CD14-positive monocyte (primary cell): ENCODE measurements around the gene TOMM7. TPM values are rescaled to one million over a fixed set of nuclear protein-coding genes. Genes with fewer than 3 reads are reported as not detected.

Experiments used
- DNase-seq, 3 donors: peaks; one replicate each; pipeline ENCODE4 v3.0.0-alpha.2; 2011 to 2022
- H2AFZ ChIP-seq: 2 replicates; pipeline ENCODE4 v1.6.0; 2012; ENCODE audit warnings: mild to moderate bottlenecking, low read depth, low read length, inconsistent platforms; ENCODE audit not compliant: insufficient read depth, poor library complexity, severe bottlenecking
- H3K27ac ChIP-seq, 2 donors: 1 replicate in 1 of 2; 2 replicates in 1 of 2; pipeline ENCODE4 v1.5.1; 2012 to 2013; ENCODE audit warnings: low read length in 2 of 2, control low read depth in 1 of 2, inconsistent platforms in 1 of 2, low read depth in 1 of 2, mild to moderate bottlenecking in 1 of 2
- H3K27me3 ChIP-seq, 2 donors: one replicate each; pipeline versions ENCODE4 v1.6.0 to v1.6.1; 2011 to 2013; ENCODE audit warnings: low read length in 2 of 2; ENCODE audit not compliant: control insufficient read depth in 2 of 2, insufficient read depth in 2 of 2
- H3K36me3 ChIP-seq, 2 donors: replicated peaks in 1 of 2; 1 replicate in 1 of 2; 2 replicates in 1 of 2; pipeline versions ENCODE4 v1.5.1 to v1.6.1; 2012 to 2013; ENCODE audit warnings: low read length in 2 of 2, control low read depth in 1 of 2, inconsistent platforms in 1 of 2, mild to moderate bottlenecking in 1 of 2; ENCODE audit not compliant: insufficient read depth in 2 of 2, control insufficient read depth in 1 of 2
- H3K4me1 ChIP-seq, 2 donors: 1 replicate in 1 of 2; 2 replicates in 1 of 2; pipeline versions ENCODE4 v1.5.1 to v1.6.1; 2012 to 2013; ENCODE audit warnings: low read length in 2 of 2, control low read depth in 1 of 2, inconsistent platforms in 1 of 2, mild to moderate bottlenecking in 1 of 2, moderate library complexity in 1 of 2; ENCODE audit not compliant: insufficient read depth in 2 of 2, control insufficient read depth in 1 of 2
- H3K4me2 ChIP-seq: replicated peaks from 2 replicates; pipeline ENCODE3; 2012; ENCODE audit warnings: low read length, moderate library complexity, mild to moderate bottlenecking; ENCODE audit not compliant: poor library complexity, severe bottlenecking; ENCODE audit errors: extremely low read depth
- H3K4me3 ChIP-seq, 3 experiments: fragments of 200-600 bp in 1 of 3; sonication (generic) in 1 of 3; replicated peaks in 1 of 3; 1 replicate in 2 of 3; 2 replicates in 1 of 3; pipeline ENCODE4 v1.5.1; 2011 to 2013; ENCODE audit warnings: low read length in 3 of 3, mild to moderate bottlenecking in 3 of 3, control low read depth in 2 of 3, low read depth in 2 of 3, inconsistent platforms in 1 of 3, moderate library complexity in 1 of 3
- H3K79me2 ChIP-seq: 2 replicates; pipeline ENCODE4 v1.6.0; 2012; ENCODE audit warnings: mild to moderate bottlenecking, control low read depth, inconsistent platforms, low read length, moderate library complexity; ENCODE audit not compliant: insufficient read depth
- H3K9ac ChIP-seq: 2 replicates; pipeline ENCODE4 v1.6.0; 2017; ENCODE audit warnings: low read length, mild to moderate bottlenecking; ENCODE audit not compliant: insufficient read depth, poor library complexity, severe bottlenecking
- H3K9me3 ChIP-seq, 2 donors: replicated peaks in 1 of 2; 1 replicate in 1 of 2; 2 replicates in 1 of 2; pipeline versions ENCODE4 v1.5.1 to v1.6.1; 2012 to 2013; ENCODE audit warnings: low read length in 2 of 2, control low read depth in 1 of 2; ENCODE audit not compliant: control insufficient read depth in 1 of 2, insufficient read depth in 1 of 2
- H4K20me1 ChIP-seq: 2 replicates; pipeline ENCODE4 v1.6.0; 2012; ENCODE audit warnings: mild to moderate bottlenecking, low read length, control low read depth, moderate library complexity; ENCODE audit not compliant: insufficient read depth
- H3K27ac Mint-ChIP-seq, 7 donors: one replicate each; pipeline ENCODE4 v1.8.0; 2020; ENCODE audit warnings: mild to moderate bottlenecking in 7 of 7, mixed read lengths in 7 of 7, moderate library complexity in 6 of 7, inconsistent platforms in 2 of 7
- H3K27me3 Mint-ChIP-seq, 3 donors: one replicate each; pipeline ENCODE4 v1.8.0; 2021 to 2022; ENCODE audit warnings: low read depth in 3 of 3, mild to moderate bottlenecking in 3 of 3, mixed read lengths in 3 of 3, moderate library complexity in 3 of 3, inconsistent platforms in 1 of 3
- H3K36me3 Mint-ChIP-seq, 2 donors: one replicate each; pipeline ENCODE4 v1.8.0; 2020; ENCODE audit warnings: mixed read lengths in 2 of 2, inconsistent platforms in 1 of 2, mild to moderate bottlenecking in 1 of 2
- H3K4me1 Mint-ChIP-seq: one replicate; pipeline ENCODE4 v1.8.0; 2020; ENCODE audit warnings: mild to moderate bottlenecking, mixed read lengths
- H3K4me3 Mint-ChIP-seq, 2 donors: one replicate each; pipeline ENCODE4 v1.8.0; 2020; ENCODE audit warnings: mild to moderate bottlenecking in 2 of 2, mixed read lengths in 2 of 2, moderate library complexity in 1 of 2
- H3K9me3 Mint-ChIP-seq, 7 donors: one replicate each; pipeline ENCODE4 v1.8.0; 2020 to 2022; ENCODE audit warnings: mixed read lengths in 7 of 7, mild to moderate bottlenecking in 6 of 7, moderate library complexity in 6 of 7, inconsistent platforms in 2 of 7
- CTCF ChIP-seq: fragments of 200-600 bp; IDR thresholded peaks from one replicate; pipeline ENCODE4 v1.8.0; 2022; ENCODE audit warnings: antibody characterized with exemption, mild to moderate bottlenecking
- WGBS: methylation state at CpG from one replicate; pipeline ENCODE4 v1.1.5; 2013; ENCODE audit warnings: missing lambda C conversion rate; ENCODE audit not compliant: insufficient coverage; 5-methylcytosine and 5-hydroxymethylcytosine counted together
- intact Hi-C, 2 donors: fragments of 100-400 bp; cut with micrococcal nuclease; formaldehyde crosslinking; loops; one replicate each; pipeline versions ENCODE4 v1.15.0 to v1.15.1; 2023
- polyA plus RNA-seq, 3 donors: library from polyadenylated mRNA; depleted of rRNA in 1 of 3; unstranded in 2 of 3; stranded (reverse) in 1 of 3; fragments of 300-500 nt in 2 of 3; fragments of >200 nt in 1 of 3; fragmentation: Illumina TruSeq in 2 of 3; gene quantifications; 1 replicate in 2 of 3; 2 replicates in 1 of 3; pipeline ENCODE4 v1.2.3, GENCODE V29; 2012 to 2021

The TOMM7 gene
- polyA plus RNA-seq, 3 donors, result 93.3 to 125 (median 111) TPM

GRCh38 chr7:22821702-22822485 is 755 bp downstream of the TOMM7 start:
- intact Hi-C loops, result loop anchor here in 1 of 2 donors (5.0 kb wide), 1 partner anchor 710 kb away; the partner anchor contains the start of gene TRA2A
- Mint-ChIP-seq H3K27ac (peak overlapping the region; percentile 91 to 98 (median 96)), H3K36me3 (peaks cover 14 to 18% of the 10 kb centered on the region in 2 donors), H3K4me1 (peaks cover 16% of the 10 kb centered on the region), H3K27me3 (peaks cover 22 to 23% (median 22%) of the 10 kb centered on the region in 3 donors), H3K9me3 (peaks cover 0 to 7% (median 4%) of the 10 kb centered on the region in 7 donors), H3K4me3 (peak overlapping the region; percentile 97 to 98)
- Histone ChIP-seq H3K9ac (peak overlapping the region; percentile 85), H3K4me2 (peak overlapping the region; percentile 83), H2AFZ (peak overlapping the region; percentile 96), H3K27ac (peak overlapping the region; percentile 18 to 91), H3K36me3 (peaks cover 6 to 12% of the 10 kb centered on the region in 2 donors), H3K4me1 (peaks cover 16 to 17% of the 10 kb centered on the region in 2 donors), H3K79me2 (peaks cover 30% of the 10 kb centered on the region), H3K4me3 (peak overlapping the region; percentile 78 to 95 (median 84)), H3K9me3 (no peaks in the 10 kb centered on the region), H4K20me1 (peaks cover 6% of the 10 kb centered on the region), H3K27me3 (peaks cover 6 to 20% of the 10 kb centered on the region in 2 donors)
- no peak for TF ChIP-seq CTCF
- WGBS, result 0% methylated on average over 3 of the region's 18 CpGs
- no peak for DNase-seq

- no peak overlapping the region for H3K27ac Mint-ChIP-seq
- Histone ChIP-seq H3K9ac (no peak overlapping the region), H3K4me3 (no peak overlapping the region), H2AFZ (no peak overlapping the region), H3K4me2 (no peak overlapping the region), H3K4me1 (peaks cover 16 to 17% of the 10 kb centered on the region in 2 donors), H4K20me1 (peaks cover 6% of the 10 kb centered on the region), H3K27ac (no peak overlapping the region), H3K36me3 (peaks cover 22 to 33% of the 10 kb centered on the region in 2 donors), H3K79me2 (peaks cover 30% of the 10 kb centered on the region), H3K27me3 (peaks cover 6 to 9% of the 10 kb centered on the region in 2 donors), H3K9me3 (no peaks in the 10 kb centered on the region)
- no peak for DNase-seq
- peaks cover 0 to 7% (median 4%) of the 10 kb centered on the region in 7 donors for H3K9me3 Mint-ChIP-seq
- 83% methylated on average over 1 of the region's 4 CpGs for WGBS
- peaks cover 34% of the 10 kb centered on the region in 2 donors for H3K36me3 Mint-ChIP-seq
- intact Hi-C loops, result no loop called here
- peaks cover 16% of the 10 kb centered on the region for H3K4me1 Mint-ChIP-seq
- TF ChIP-seq CTCF, result no peak
- H3K4me3 Mint-ChIP-seq, result no peak overlapping the region
- H3K27me3 Mint-ChIP-seq, result peaks cover 9 to 12% (median 10%) of the 10 kb centered on the region in 3 donors
Measured at GRCh38 chr7:22819476-22819875, 3.2 kb downstream of the TOMM7 start.
